DMS79 treated with DMSO at 0.1 percent for 48 hours (cell line): Measurements from ENCODE around the gene XRN2.
A peak's percentile ranks its signal among the peaks of the same experiment; 100 is the strongest.
"Not testable (repeated sequence)": the region's sequence is repeated elsewhere in the genome, so short reads cannot be mapped to it uniquely, and the experiment has no call there.

Experiments
- DNase-seq: peaks from one replicate; lab custom pipeline; 2025; lab: John Stamatoyannopoulos, UW

XRN2 gene

GRCh38 chr20:21389368-21389767, 86.2 kb downstream of the XRN2 start:
- DNase-seq = no peak

DNA sequence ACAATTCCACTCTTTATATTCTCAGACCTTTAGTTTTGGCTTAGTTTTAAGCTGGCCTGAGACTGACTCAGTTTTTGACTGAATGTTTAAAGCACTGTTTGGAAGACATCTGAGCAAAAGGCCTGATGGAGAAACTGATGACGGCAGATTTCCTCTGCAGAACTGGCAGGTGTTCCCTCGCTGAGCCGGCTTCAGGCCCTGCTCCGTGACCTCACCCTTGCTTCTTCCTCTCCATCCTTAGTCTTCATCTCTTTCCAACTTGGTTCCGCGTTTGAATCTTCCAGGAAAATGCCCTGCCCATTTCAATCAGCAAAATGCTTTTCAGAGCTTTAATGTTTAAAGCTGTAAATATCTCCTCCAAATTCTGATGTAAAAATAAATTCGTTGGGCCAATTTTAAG, 87.6 kb downstream of the XRN2 start:
- no peak for DNase-seq

DNA sequence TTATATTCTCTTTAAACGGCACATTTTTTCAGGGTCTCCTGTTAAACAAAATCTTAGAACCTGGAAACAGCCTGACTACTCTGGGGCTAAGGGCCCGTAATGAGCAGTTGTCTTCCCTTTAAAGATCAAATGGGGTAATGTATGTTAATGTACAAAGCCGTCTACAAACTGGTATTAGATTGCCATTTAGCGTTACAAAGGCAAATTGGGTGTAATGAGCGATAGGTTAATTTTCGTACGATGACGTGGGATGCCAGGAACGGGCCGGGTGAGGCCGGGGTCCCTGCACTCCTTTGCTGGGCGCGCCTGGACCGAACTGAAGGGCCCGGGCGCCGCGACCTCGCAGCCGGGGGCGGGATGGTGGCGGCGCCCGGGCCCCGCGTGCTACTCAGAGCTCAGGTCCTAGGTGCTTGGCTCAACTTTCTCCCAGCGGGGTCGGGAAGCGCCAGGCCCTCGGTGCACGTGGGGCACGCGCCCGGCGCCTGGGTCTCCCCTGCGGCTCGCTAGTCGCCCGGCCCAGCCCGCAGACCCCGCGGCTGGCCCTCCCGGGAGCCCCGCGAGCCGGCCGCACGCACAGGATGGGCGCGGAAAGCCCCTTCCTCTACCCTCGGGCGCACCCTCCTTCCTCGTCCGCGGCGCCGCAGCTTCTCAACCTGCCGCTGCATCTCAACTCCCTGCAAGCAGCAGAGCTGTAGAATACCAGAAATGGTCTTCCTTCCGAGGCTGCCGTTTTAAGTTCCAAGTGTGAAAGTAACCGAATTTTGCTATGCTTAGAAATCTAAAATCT, 88.2 kb downstream of the XRN2 start:
- no peak for DNase-seq

- no peak for DNase-seq
Observed at GRCh38 chr20:21391972-21392352, 88.8 kb downstream of the XRN2 start.

DNA sequence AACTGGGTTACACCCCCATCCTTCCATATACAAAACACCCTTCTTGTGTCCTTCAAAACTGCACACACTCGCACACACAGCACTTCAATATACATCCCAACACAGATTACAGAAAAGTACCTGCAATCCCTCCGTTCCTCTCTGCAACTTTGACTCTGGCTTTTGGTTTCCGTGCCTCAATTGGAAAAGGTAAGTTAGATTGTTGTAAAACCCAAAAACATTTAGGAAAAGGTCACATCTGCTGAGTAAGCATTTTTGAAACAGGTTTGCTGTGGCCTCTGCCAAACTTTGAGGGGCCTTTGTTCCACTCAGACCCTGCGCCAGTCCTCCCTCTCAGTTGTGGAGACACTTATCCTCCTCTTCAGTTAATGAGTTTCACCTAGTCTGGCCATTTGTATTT, 90.0 kb downstream of the XRN2 start:
- peak; percentile 48 for DNase-seq

GRCh38 chr20:21393816-21394519, 90.8 kb downstream of the XRN2 start:
- no peak for DNase-seq

- DNase-seq = no peak
Observed at GRCh38 chr20:21394551-21394950, 91.4 kb downstream of the XRN2 start.

DNA sequence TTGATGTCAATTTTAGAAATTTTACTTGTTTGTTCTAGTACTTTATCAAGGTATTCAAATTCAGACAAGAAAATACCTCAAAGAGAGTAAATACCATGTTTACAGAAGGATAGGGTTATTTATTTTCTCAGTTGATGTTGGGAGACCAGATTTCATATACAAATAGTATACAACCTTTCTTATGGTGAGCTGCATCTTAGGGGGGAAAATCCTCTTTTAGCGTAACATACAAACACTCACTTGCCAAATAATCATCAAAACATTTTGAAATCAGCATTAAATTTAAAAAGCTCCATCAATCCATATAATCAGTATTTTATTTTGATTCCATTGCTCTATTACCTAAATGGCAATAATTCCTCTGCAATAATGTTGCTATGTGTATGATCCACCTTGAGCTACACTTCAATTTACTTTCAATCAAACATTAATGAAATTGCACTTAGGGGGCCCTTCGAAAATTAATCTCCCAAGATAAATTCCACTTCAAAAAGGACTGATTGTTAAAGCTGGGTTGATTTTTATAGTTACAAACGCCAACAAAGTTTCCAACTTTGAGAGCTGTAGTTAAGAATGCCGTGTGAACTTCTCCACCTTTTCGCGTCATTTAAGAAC, 92.0 kb downstream of the XRN2 start:
- no peak for DNase-seq

- no peak for DNase-seq
Observed at GRCh38 chr20:21395666-21396598, 92.8 kb downstream of the XRN2 start.

DNA sequence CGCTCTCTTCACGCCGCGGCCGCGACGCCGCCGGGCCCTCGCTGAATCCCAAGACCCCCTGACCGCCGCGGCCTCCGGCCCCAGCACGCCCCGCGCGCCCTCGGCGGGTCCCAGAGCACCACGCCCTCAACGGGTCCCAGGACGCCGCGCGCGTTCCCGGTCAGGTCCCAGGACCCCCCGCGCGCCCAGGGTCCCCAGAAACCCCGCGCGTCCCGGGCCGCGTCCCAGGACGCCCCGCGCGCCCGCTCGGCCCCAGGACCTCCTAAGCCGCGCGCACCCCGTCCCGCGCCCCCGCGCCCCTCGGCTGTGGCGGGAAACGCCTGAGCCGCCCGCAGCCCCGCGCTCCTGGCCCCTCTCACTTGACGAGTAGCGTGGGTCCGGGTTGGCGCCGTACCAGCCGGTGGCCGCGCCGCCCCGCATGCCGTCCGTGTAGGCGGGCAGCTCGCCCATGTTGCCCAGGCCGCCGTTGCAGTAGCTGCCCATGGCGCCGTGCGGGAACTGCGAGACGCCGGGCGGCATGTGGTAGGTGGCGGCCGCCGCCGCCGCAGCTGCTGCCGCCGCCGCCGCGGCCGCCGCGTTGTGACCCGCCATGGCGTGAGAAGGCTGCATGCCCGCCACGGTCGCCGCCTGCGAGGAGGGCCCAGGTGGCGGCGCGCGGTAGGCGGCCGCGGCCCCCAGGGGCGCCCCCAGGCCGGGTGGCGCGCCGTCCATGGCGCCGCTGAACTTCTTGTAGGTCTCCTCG, 93.6 kb downstream of the XRN2 start:
- no peak for DNase-seq

- DNase-seq = no peak
Observed at GRCh38 chr20:21397341-21398108, 94.4 kb downstream of the XRN2 start, which contains the start of gene NKX2-4. NKX2-4 (minus strand) TSS chr20:21397526; CDS start chr20:21397399, 127 bp downstream.

DNA sequence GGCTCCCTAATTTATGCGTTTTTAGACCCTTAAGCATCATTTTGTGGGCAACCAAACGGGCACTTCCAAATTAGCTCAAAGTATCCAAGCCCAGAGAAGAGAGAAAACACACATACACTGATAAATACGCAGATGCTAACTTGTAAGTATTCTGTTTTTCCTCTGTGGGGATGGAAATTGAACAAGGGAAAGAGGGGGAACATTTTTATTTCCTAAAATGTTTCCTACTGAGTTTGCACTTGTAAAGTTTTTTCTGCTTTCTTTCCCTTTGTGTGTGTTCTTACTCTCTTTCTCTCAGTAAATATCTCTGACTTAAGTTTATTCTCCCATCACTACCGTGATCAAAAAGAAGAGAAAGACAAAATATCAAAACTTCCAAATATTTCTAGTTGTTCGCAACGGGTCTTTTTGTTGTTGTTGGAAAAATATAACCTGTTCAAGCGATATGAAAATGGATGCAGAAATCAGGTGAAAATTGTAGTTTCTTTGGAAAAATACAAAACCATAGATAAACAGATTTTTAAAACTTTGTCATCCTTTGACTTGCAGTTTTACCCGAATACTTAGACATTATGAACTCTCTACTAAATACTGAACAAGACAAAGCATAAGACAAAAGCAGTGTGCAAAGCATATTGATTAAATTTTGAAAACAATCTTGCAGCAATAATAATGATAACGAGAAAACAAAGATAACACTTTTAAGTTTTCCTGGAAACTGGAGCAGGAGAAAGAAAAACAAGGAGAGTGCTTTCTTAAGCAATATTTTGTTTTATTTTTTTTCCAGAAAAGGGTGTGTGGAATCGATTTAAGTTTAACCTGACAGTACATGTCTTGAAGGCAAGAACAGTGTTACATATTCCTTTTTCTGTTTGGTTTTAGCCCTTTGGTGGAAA, 95.2 kb downstream of the XRN2 start:
- no peak for DNase-seq

DNA sequence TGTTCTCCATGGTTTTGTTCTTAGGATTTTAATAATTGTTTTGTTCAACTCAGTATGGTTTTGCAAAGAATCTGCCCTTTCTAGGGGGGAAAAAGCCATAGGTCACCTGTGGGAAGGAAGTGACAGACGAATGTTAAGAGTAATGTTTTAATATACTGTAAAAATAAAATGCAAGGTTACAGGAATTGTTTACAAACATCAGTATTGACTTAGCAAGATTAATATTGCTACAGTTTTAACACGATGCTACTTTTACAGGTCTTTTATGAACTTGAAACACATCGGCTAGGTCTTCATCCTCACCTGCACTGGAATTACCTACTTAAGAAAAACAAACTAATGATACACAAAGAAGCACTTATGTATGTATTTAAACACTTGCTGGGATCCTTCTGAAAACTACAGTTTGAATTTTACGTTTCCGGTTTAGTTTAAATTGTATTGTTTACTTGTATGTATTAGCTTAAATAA, 95.9 kb downstream of the XRN2 start:
- DNase-seq = no peak

GRCh38 chr20:21411725-21412124, 108.6 kb downstream of the XRN2 start:
- no peak for DNase-seq

GRCh38 chr20:21413996-21414395, 110.9 kb downstream of the XRN2 start:
- not testable (repeated sequence) for DNase-seq

GRCh38 chr20:21419147-21419546, 116.0 kb downstream of the XRN2 start:
- DNase-seq = not testable (repeated sequence)

- no peak for DNase-seq
Observed at GRCh38 chr20:21421601-21422236, 118.6 kb downstream of the XRN2 start.

DNA sequence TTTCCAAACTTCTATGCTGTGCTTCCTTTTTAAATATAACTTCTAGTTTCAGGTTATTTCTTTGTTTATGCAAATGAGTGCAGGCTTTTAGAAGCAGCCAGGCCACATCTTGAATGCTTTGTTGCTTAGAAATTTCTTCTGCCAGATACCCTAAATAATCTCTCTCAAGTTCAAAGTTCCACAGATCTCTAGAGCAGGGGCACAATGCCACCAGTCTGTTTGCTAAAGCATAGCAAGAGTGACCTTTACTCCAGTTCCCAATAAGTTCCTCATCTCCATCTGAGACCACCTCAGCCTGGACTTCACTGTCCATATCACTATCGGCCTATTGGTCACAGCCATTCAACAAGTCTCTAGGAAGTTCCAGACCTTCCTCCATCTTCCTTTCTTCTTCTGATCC, 120.6 kb downstream of the XRN2 start:
- DNase-seq = not testable (repeated sequence)

GRCh38 chr20:21424846-21425245, 121.7 kb downstream of the XRN2 start:
- DNase-seq = no peak
